WERI-Rb-1 (cell line): ENCODE data around the gene CMIP.

ENCODE experiments used
- DNase-seq: peaks from one replicate; pipeline ENCODE4 v3.0.0-alpha.2; 2020
- H3K27ac ChIP-seq: fragments of 250-450 bp; sonication (Bioruptor Pico); 2 replicates; pipeline ENCODE4 v1.5.1; 2020; ENCODE audit warnings: mild to moderate bottlenecking, moderate library complexity
- H3K27me3 ChIP-seq: fragments of 250-450 bp; sonication (Bioruptor Pico); 2 replicates; pipeline ENCODE4 v1.5.1; 2021; ENCODE audit warnings: mild to moderate bottlenecking, low read depth, moderate library complexity; ENCODE audit not compliant: insufficient read depth, severe bottlenecking
- H3K36me3 ChIP-seq: fragments of 250-450 bp; sonication (Bioruptor Pico); 2 replicates; pipeline ENCODE4 v1.5.1; 2020; ENCODE audit warnings: mild to moderate bottlenecking, moderate library complexity
- H3K4me3 ChIP-seq: 2 replicates; pipeline ENCODE4 v1.5.1; 2011; ENCODE audit warnings: low read depth, mild to moderate bottlenecking, control low read depth, low read length
- H3K9me3 ChIP-seq: fragments of 250-450 bp; sonication (Bioruptor Pico); 2 replicates; pipeline ENCODE4 v1.5.1; 2021; ENCODE audit warnings: mild to moderate bottlenecking, moderate library complexity; ENCODE audit not compliant: severe bottlenecking
- CTCF ChIP-seq: IDR thresholded peaks from 2 replicates; pipeline ENCODE4 v1.5.1; 2011; ENCODE audit warnings: low read depth, mild to moderate bottlenecking, control low read depth, inconsistent platforms, low read length

CMIP gene

GRCh38 chr16:81744385-81744784, 299.8 kb downstream of the CMIP start:
- no peak for TF ChIP-seq CTCF
- no peak overlapping the region for H3K27ac ChIP-seq
- no peaks in the 10 kb centered on the region for H3K9me3 ChIP-seq
- no peak for DNase-seq
- no peaks in the 10 kb centered on the region for H3K27me3 ChIP-seq
- H3K4me3 ChIP-seq, result no peak overlapping the region
- H3K36me3 ChIP-seq, result no peaks in the 10 kb centered on the region

GRCh38 chr16:81744911-81745310, 300.3 kb downstream of the CMIP start:
- no peak overlapping the region for H3K27ac ChIP-seq
- no peaks in the 10 kb centered on the region for H3K36me3 ChIP-seq
- DNase-seq, result no peak
- H3K4me3 ChIP-seq, result no peak overlapping the region
- no peaks in the 10 kb centered on the region for H3K27me3 ChIP-seq
- H3K9me3 ChIP-seq, result no peaks in the 10 kb centered on the region
- no peak for TF ChIP-seq CTCF

- TF ChIP-seq CTCF, result no peak
- DNase-seq, result peak; percentile 40
- Histone ChIP-seq H3K4me3 (peak overlapping the region; percentile 41), H3K9me3 (no peaks in the 10 kb centered on the region), H3K27ac (no peak overlapping the region), H3K27me3 (no peaks in the 10 kb centered on the region), H3K36me3 (no peaks in the 10 kb centered on the region)
Measured at GRCh38 chr16:81745704-81746558, 301.3 kb downstream of the CMIP start.

- Histone ChIP-seq H3K36me3 (no peaks in the 10 kb centered on the region), H3K4me3 (peak overlapping the region; percentile 41; the same call in 1 of the 2 replicates), H3K9me3 (no peaks in the 10 kb centered on the region), H3K27ac (no peak overlapping the region), H3K27me3 (no peaks in the 10 kb centered on the region)
- no peak for DNase-seq
- no peak for TF ChIP-seq CTCF
Measured at GRCh38 chr16:81746566-81746965, 302.0 kb downstream of the CMIP start.

GRCh38 chr16:81748476-81749198, 304.0 kb downstream of the CMIP start:
- no peak for TF ChIP-seq CTCF
- Histone ChIP-seq H3K4me3 (no peak overlapping the region), H3K27ac (no peak overlapping the region), H3K9me3 (no peaks in the 10 kb centered on the region), H3K27me3 (no peaks in the 10 kb centered on the region), H3K36me3 (no peaks in the 10 kb centered on the region)
- DNase-seq, result no peak
